GM23338 (cell line): ENCODE measurements around the gene EMC10. TPM values are rescaled to one million over a fixed set of nuclear protein-coding genes. Genes with fewer than 3 reads are reported as not detected.

Experiments used
- ATAC-seq: fragments of 200-7000 bp; cut with Tn5 transposase; 3 replicates; pipeline ENCODE4 v1.9.1; 2020
- DNase-seq: peaks from one replicate; pipeline ENCODE4 v3.0.0-alpha.2; 2015; ENCODE audit warnings: low spot score
- H2AFZ ChIP-seq: fragments of 200-600 bp; sonication (generic); 2 replicates; pipeline ENCODE4 v1.8.0; 2016; ENCODE audit warnings: antibody characterized with exemption, mild to moderate bottlenecking, moderate library complexity
- H3F3A ChIP-seq: fragments of 200-600 bp; sonication (generic); replicated peaks from 2 replicates; pipeline ENCODE4 v1.8.0; 2017; ENCODE audit warnings: antibody characterized with exemption, mixed run types, low read depth
- H3K27ac ChIP-seq: fragments of 200-600 bp; sonication (generic); 2 replicates; pipeline ENCODE4 v1.6.1; 2016; ENCODE audit warnings: low read depth
- H3K27me3 ChIP-seq: fragments of 200-600 bp; sonication (generic); 2 replicates; pipeline ENCODE4 v1.8.0; 2016; ENCODE audit warnings: mild to moderate bottlenecking, mixed run types, moderate library complexity; ENCODE audit not compliant: insufficient read depth
- H3K36me3 ChIP-seq: fragments of 200-600 bp; sonication (generic); 2 replicates; pipeline ENCODE4 v1.8.0; 2016; ENCODE audit warnings: mild to moderate bottlenecking; ENCODE audit not compliant: insufficient read depth
- H3K4me1 ChIP-seq: fragments of 200-600 bp; sonication (generic); 2 replicates; pipeline ENCODE4 v1.8.0; 2016; ENCODE audit warnings: mild to moderate bottlenecking, moderate library complexity; ENCODE audit not compliant: insufficient read depth
- H3K4me2 ChIP-seq: fragments of 200-600 bp; sonication (generic); 2 replicates; pipeline ENCODE4 v1.7.1; 2017; ENCODE audit warnings: mixed run types
- H3K4me3 ChIP-seq: fragments of 200-600 bp; sonication (generic); 2 replicates; pipeline ENCODE4 v1.6.1; 2016; ENCODE audit warnings: mixed run types
- H3K79me2 ChIP-seq: fragments of 200-600 bp; sonication (generic); replicated peaks from 2 replicates; pipeline ENCODE4 v1.8.0; 2017; ENCODE audit warnings: mild to moderate bottlenecking; ENCODE audit not compliant: insufficient read depth
- H3K9me2 ChIP-seq: fragments of 200-600 bp; sonication (generic); 2 replicates; pipeline ENCODE4 v1.8.0; 2017; ENCODE audit not compliant: insufficient read depth
- H4K20me1 ChIP-seq: fragments of 200-600 bp; sonication (generic); replicated peaks from 2 replicates; pipeline ENCODE4 v1.8.0; 2017; ENCODE audit warnings: mild to moderate bottlenecking; ENCODE audit not compliant: insufficient read depth
- H3K27ac Mint-ChIP-seq: 2 replicates; pipeline ENCODE4 v1.8.0; 2020; ENCODE audit warnings: inconsistent platforms, mild to moderate bottlenecking, moderate library complexity, mixed read lengths
- H3K27me3 Mint-ChIP-seq: 3 replicates; pipeline ENCODE4 v1.8.0; 2022; ENCODE audit warnings: low read depth, mild to moderate bottlenecking, moderate library complexity, mixed read lengths, inconsistent platforms; ENCODE audit not compliant: insufficient read depth, poor library complexity
- H3K36me3 Mint-ChIP-seq: 3 replicates; pipeline ENCODE4 v1.8.0; 2021; ENCODE audit warnings: low read depth, mild to moderate bottlenecking, inconsistent platforms, moderate library complexity, mixed read lengths
- H3K4me1 Mint-ChIP-seq: 3 replicates; pipeline ENCODE4 v1.8.0; 2020; ENCODE audit warnings: mild to moderate bottlenecking, inconsistent platforms, mixed read lengths
- H3K4me3 Mint-ChIP-seq: 3 replicates; pipeline ENCODE4 v1.8.0; 2021; ENCODE audit warnings: moderate library complexity, mild to moderate bottlenecking, inconsistent platforms, mixed read lengths
- H3K9me3 Mint-ChIP-seq: 3 replicates; pipeline ENCODE4 v1.8.0; 2020; ENCODE audit warnings: moderate library complexity, mild to moderate bottlenecking, inconsistent platforms, mixed read lengths
- EZH2phosphoT487 ChIP-seq: fragments of 200-600 bp; sonication (generic); IDR thresholded peaks from one replicate; pipeline ENCODE4 v1.8.1; 2018; ENCODE audit warnings: antibody characterized with exemption; ENCODE audit not compliant: unreplicated experiment
- JUNB ChIP-seq: IDR thresholded peaks from one replicate; pipeline ENCODE4 v1.6.1; 2016; ENCODE audit warnings: antibody characterized with exemption; ENCODE audit not compliant: unreplicated experiment
- POLR2AphosphoS5 ChIP-seq: IDR thresholded peaks from 2 replicates; pipeline ENCODE4 v1.6.1; 2016; ENCODE audit warnings: antibody characterized with exemption, low read depth
- STAT1 ChIP-seq: IDR thresholded peaks from one replicate; pipeline ENCODE4 v1.6.1; 2016; ENCODE audit warnings: antibody characterized with exemption; ENCODE audit not compliant: unreplicated experiment
- ZNF114 ChIP-seq: fragments of 250-450 bp; sonication (Bioruptor Pico); IDR thresholded peaks from 2 replicates; pipeline ENCODE4 v1.5.0; 2020; ENCODE audit warnings: mild to moderate bottlenecking, moderate library complexity
- polyA plus RNA-seq: library from polyadenylated mRNA; unstranded; fragments of >200 nt; fragmentation: Nextera tagmentation; extraction: Ambion mirVana; gene quantifications from 2 replicates; pipeline ENCODE4 v1.2.1, GENCODE V29; 2016
- total RNA-seq: library from RNA; depleted of rRNA; stranded (reverse); fragments of >200 nt; shearing (Covaris generic); gene quantifications from 2 replicates; pipeline ENCODE4 v1.2.3, GENCODE V29; 2014
- TF ChIP-seq, protein P1 (sequence below): IDR thresholded peaks from 2 replicates; pipeline ENCODE4 v1.6.1; 2016; ENCODE audit warnings: antibody characterized with exemption

EMC10 gene
- total and polyA plus RNA-seq, 2 experiments from 2014 or later: 24.8 to 113 TPM

DNA sequence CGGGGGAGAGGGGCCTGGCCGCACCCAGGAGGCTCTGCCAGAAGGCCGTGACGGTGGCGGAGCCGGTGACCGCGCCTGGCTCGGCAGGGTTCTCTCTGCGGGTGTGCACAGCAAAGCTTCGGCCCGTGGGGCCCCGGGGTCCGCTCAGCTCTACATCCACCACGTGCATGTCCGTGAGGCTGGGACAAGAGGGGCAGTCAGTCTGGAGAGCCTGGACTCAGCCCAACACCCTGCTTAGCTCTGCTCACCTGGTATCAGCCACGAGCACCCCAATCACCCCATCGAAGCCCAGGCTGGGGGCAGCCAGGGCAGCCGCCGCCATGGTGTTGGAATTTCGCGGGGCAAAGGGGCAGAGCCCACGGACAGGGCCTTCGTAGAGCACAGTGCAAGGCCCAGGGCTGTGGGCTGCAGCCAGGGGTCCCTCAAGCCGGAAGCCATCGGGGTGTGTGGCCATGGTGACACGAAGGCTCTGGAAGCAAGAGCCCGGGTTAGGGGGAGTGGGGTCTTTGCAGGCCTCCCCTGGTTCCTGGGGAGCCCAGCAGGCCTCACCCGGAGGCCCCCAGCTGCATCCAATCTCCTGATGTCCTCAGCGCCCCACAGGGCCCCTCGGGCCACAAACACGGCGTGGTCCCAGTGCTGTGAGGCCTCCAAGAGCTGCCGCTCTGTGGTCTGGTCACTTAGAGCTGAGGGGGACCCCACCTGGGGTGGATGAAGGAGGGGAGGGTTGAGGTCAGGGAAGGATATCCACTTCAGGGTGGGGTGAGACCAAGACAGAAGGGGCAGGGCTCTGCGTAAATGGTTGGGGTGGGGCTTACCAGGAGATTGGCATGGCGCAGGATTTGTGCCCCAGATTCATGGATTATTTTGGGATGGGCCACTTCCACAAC, 36.0 kb downstream of the EMC10 start:
- TF ChIP-seq, protein P1, sequence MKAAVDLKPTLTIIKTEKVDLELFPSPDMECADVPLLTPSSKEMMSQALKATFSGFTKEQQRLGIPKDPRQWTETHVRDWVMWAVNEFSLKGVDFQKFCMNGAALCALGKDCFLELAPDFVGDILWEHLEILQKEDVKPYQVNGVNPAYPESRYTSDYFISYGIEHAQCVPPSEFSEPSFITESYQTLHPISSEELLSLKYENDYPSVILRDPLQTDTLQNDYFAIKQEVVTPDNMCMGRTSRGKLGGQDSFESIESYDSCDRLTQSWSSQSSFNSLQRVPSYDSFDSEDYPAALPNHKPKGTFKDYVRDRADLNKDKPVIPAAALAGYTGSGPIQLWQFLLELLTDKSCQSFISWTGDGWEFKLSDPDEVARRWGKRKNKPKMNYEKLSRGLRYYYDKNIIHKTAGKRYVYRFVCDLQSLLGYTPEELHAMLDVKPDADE: no peak
- Histone ChIP-seq H3K4me2 (peak overlapping the region; percentile 70; the same call in 1 of the 2 replicates), H3K27ac (no peak overlapping the region), H3K4me3 (peak overlapping the region; percentile 61; the same call in 1 of the 2 replicates), H4K20me1 (no peaks in the 10 kb centered on the region; the same call in 1 of the 2 replicates), H3K9me2 (no peaks in the 10 kb centered on the region), H3F3A (no peaks in the 10 kb centered on the region), H3K36me3 (no peaks in the 10 kb centered on the region), H3K79me2 (no peaks in the 10 kb centered on the region), H3K4me1 (peaks cover 10% of the 10 kb centered on the region; the same call in 1 of the 2 replicates), H3K27me3 (peaks cover 29% of the 10 kb centered on the region), H2AFZ (no peak overlapping the region)
- Mint-ChIP-seq H3K27ac (no peak overlapping the region), H3K4me3 (no peak overlapping the region), H3K4me1 (no peaks in the 10 kb centered on the region), H3K9me3 (peaks cover 91% of the 10 kb centered on the region), H3K27me3 (peaks cover 12% of the 10 kb centered on the region), H3K36me3 (peaks cover 29% of the 10 kb centered on the region)
- DNase-seq (no peak), ATAC-seq (no peak)

DNA sequence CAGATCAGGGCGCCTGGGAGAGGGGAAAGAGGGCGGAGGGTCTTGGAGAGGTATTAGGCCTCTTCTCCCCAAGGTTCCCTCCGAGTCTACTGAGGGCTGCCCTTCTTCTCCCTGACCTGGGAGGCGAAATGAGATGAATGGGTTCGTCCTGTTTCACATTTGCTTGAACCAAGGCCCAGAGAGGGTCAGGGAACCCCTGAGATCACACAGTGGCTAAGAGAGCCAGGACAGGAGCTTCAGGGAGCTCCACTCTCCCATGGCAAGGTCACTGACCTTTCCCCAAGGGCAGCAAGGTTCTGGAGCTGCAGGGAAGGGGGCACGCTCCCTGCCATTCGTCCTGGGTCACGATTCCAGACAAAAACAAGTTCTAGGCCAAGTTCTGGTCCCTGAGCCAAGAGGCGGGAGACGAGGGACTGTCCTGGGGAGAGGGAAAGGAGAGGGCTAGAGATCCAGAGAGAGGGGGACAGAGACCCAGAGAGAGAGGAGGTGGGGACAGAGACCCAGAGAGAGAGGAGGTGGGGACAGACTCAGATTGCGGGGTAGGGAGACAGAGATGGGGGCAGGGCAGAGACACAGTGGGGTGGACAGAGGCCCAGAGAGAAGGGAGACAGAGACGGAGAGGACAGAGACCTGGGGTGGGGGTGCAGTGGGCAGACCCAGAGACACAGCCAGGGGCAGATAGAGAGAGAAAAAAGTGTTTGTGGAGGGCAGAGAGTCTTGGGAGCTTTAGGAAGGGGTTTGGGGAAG, 36.9 kb downstream of the EMC10 start:
- peaks cover 10% of the 10 kb centered on the region; the same call in 1 of the 2 replicates for H3K4me1 ChIP-seq
- DNase-seq (no peak), ATAC-seq (no peak)
- no peak overlapping the region for H2AFZ ChIP-seq
- Mint-ChIP-seq H3K36me3 (peaks cover 24% of the 10 kb centered on the region), H3K4me3 (no peak overlapping the region), H3K27ac (no peak overlapping the region), H3K4me1 (no peaks in the 10 kb centered on the region), H3K27me3 (peaks cover 12% of the 10 kb centered on the region), H3K9me3 (peaks cover 86% of the 10 kb centered on the region)
- H3K4me3 ChIP-seq: no peak overlapping the region
- H3K9me2 ChIP-seq: no peaks in the 10 kb centered on the region
- H3K4me2 ChIP-seq: no peak overlapping the region
- H3K36me3 ChIP-seq: no peaks in the 10 kb centered on the region
- TF ChIP-seq, protein P1: no peak
- no peak for TF ChIP-seq JUNB
- H3K27me3 ChIP-seq: peaks cover 30% of the 10 kb centered on the region
- H3K79me2 ChIP-seq: no peaks in the 10 kb centered on the region
- no peak overlapping the region for H3K27ac ChIP-seq
- no peaks in the 10 kb centered on the region for H3F3A ChIP-seq
- H4K20me1 ChIP-seq: no peaks in the 10 kb centered on the region; the same call in 1 of the 2 replicates

DNA sequence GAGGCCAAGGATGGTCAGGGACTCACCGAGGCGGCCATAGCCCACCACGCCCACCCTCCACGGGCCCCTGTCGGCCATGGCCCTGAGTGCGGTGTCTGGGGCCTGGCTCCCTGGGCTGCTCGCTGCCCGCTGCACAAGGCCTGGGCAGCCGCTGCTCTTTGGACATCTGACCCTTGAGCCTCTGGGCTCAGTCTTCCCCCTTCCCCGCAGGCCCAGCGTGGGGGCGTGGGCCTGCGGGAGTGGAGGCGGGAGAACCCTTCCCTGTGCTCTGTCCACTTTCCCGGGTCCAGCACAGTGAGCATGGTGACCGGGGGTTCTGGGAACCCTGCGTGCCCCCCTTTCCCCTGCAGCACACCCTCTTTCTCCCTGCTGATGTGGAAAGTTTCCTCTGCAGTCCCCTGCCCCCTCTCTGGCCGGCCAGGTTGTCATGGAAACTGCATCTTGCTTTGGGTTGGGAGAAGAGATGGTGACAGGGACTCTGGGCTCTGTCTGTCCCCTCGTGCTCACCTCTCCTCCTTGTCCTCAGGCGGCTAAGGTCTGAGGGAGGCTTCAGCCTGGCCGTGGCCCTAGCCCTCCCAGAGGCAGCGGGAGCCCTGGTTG, 37.5 kb downstream of the EMC10 start, which contains the start of gene ASPDH:
ASPDH (minus strand) TSS at position 168 of the 600 bp plus-strand sequence; CDS start at position 78, 90 bp downstream.
- H3K4me1 Mint-ChIP-seq: no peaks in the 10 kb centered on the region
- peaks cover 8% of the 10 kb centered on the region for H3K27me3 Mint-ChIP-seq
- Histone ChIP-seq H3K4me1 (peaks cover 10% of the 10 kb centered on the region; the same call in 1 of the 2 replicates), H3K27me3 (peaks cover 25% of the 10 kb centered on the region), H3K27ac (no peak within 1 kb of the TSS), H3K4me2 (no peak within 1 kb of the TSS), H3K4me3 (no peak within 1 kb of the TSS), H3K36me3 (no peaks in the 10 kb centered on the region), H2AFZ (no peak within 1 kb of the TSS), H3K9me2 (no peaks in the 10 kb centered on the region), H3F3A (no peaks in the 10 kb centered on the region), H4K20me1 (no peaks in the 10 kb centered on the region; the same call in 1 of the 2 replicates), H3K79me2 (no peaks in the 10 kb centered on the region)
- H3K4me3 Mint-ChIP-seq: no peak within 1 kb of the TSS
- H3K9me3 Mint-ChIP-seq: peaks cover 86% of the 10 kb centered on the region
- H3K36me3 Mint-ChIP-seq: peaks cover 25% of the 10 kb centered on the region
- DNase-seq: no peak
- no peak within 1 kb of the TSS for H3K27ac Mint-ChIP-seq
- ATAC-seq: no peak
- TF ChIP-seq POLR2AphosphoS5 (no peak), EZH2phosphoT487 (no peak), STAT1 (no peak), JUNB (no peak), ZNF114 (CRISPR knock-in tag) (no peak)
